RWPE2 (cell line): ENCODE data around the gene SDHB.

Experiments
- ATAC-seq: fragments of 200-7000 bp; cut with Tn5 transposase; 3 replicates; pipeline ENCODE4 v1.9.1; 2021; ENCODE audit warnings: low read depth
- DNase-seq: peaks from one replicate; pipeline ENCODE4 v3.0.0-alpha.2; 2020; ENCODE audit warnings: low spot score
- H3K27ac ChIP-seq: fragments of 450-650 bp; 2 replicates; pipeline ENCODE4 v1.5.1; 2017; ENCODE audit warnings: mild to moderate bottlenecking; ENCODE audit not compliant: poor library complexity, severe bottlenecking
- H3K27me3 ChIP-seq: fragments of 250-450 bp; sonication (Bioruptor Pico); 2 replicates; pipeline ENCODE4 v1.5.1; 2021; ENCODE audit warnings: mild to moderate bottlenecking, moderate library complexity; ENCODE audit not compliant: insufficient read depth, poor library complexity, severe bottlenecking
- H3K36me3 ChIP-seq: fragments of 250-450 bp; sonication (Bioruptor Pico); 2 replicates; pipeline ENCODE4 v1.5.1; 2020; ENCODE audit warnings: low read depth, mild to moderate bottlenecking, moderate library complexity
- H3K4me1 ChIP-seq: fragments of 250-450 bp; sonication (Bioruptor Pico); 2 replicates; pipeline ENCODE4 v1.5.1; 2021; ENCODE audit warnings: mild to moderate bottlenecking, moderate library complexity; ENCODE audit not compliant: insufficient read depth, poor library complexity, severe bottlenecking
- H3K4me3 ChIP-seq: fragments of 250-450 bp; sonication (Bioruptor Pico); 2 replicates; pipeline ENCODE4 v1.5.1; 2021; ENCODE audit warnings: mild to moderate bottlenecking, moderate library complexity; ENCODE audit not compliant: severe bottlenecking
- H3K9me3 ChIP-seq: fragments of 250-450 bp; sonication (Bioruptor Pico); 2 replicates; pipeline ENCODE4 v1.5.1; 2021; ENCODE audit warnings: mild to moderate bottlenecking, moderate library complexity; ENCODE audit not compliant: severe bottlenecking
- TF ChIP-seq, protein P1 (sequence below): fragments of 450-650 bp; IDR thresholded peaks from one replicate; pipeline ENCODE4 v1.5.1; 2017; ENCODE audit warnings: mild to moderate bottlenecking, moderate library complexity; ENCODE audit not compliant: poor library complexity, severe bottlenecking

Gene SDHB

DNA sequence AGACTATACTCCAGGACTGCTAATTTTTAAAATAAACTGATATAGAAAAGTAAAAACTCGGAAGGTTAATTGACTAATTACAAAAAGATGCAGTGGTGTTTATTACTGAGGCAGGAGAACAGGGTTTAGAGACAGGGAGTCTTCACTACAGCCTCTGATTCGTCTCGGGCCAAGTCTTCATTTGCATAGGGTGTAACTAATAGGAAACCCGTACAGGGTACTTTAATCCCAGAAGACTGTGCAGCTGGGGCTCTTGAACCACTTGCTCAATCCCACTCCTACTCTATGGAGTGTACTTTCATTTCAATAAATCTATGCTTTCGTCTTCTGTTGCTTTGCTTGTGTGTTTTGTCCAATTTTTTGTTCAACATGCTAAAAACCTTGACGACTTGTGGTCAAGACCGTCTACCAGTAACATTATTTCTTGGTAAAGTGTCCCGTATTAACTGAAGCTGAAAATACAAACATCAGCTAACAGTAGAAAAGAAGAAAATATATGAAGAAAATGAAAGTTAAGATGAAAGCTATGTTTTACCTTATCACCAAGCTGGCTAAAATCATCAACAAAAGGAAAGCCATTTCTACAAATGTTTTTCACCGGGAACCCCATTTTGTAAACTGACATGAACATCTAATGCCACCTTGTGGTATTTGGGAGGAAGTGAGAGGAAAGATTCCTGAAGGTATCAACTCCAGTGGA is 8.0 kb downstream of the SDHB start:
- H3K36me3 ChIP-seq = peaks cover 77% of the 10 kb centered on the region
- ATAC-seq (peak; percentile 48; the same call in 1 of the 3 replicates), DNase-seq (no peak)
- H3K4me1 ChIP-seq = peaks cover 6% of the 10 kb centered on the region
- H3K9me3 ChIP-seq = no peaks in the 10 kb centered on the region
- H3K27ac ChIP-seq = no peak overlapping the region
- H3K27me3 ChIP-seq = no peaks in the 10 kb centered on the region
- TF ChIP-seq, protein P1, sequence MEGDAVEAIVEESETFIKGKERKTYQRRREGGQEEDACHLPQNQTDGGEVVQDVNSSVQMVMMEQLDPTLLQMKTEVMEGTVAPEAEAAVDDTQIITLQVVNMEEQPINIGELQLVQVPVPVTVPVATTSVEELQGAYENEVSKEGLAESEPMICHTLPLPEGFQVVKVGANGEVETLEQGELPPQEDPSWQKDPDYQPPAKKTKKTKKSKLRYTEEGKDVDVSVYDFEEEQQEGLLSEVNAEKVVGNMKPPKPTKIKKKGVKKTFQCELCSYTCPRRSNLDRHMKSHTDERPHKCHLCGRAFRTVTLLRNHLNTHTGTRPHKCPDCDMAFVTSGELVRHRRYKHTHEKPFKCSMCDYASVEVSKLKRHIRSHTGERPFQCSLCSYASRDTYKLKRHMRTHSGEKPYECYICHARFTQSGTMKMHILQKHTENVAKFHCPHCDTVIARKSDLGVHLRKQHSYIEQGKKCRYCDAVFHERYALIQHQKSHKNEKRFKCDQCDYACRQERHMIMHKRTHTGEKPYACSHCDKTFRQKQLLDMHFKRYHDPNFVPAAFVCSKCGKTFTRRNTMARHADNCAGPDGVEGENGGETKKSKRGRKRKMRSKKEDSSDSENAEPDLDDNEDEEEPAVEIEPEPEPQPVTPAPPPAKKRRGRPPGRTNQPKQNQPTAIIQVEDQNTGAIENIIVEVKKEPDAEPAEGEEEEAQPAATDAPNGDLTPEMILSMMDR = peak; percentile 89
- H3K4me3 ChIP-seq = no peak overlapping the region

DNA sequence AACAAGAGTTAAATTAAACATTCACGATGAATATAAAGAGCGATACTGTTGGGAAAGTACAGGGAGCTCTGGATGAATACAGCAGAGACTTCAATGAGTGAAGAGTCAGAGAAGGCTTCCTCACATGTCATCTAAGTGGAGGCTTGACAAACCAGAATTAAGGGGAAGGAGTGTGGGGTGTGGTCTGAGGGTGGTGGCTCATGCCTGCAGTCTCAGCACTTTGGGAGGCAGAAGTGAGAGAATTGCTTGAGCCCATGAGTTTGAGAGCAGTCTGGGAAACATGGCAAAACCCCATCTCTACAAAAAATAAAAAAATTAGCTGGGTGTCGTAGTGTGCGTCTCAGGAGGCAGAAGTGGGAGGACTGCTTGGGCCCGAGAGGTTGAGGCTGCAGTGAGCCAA is 8.7 kb downstream of the SDHB start:
- Histone ChIP-seq H3K4me1 (peaks cover 6% of the 10 kb centered on the region), H3K9me3 (no peaks in the 10 kb centered on the region), H3K27me3 (no peaks in the 10 kb centered on the region), H3K27ac (no peak overlapping the region), H3K36me3 (peaks cover 77% of the 10 kb centered on the region), H3K4me3 (no peak overlapping the region)
- TF ChIP-seq, protein P1 = no peak
- ATAC-seq (no peak), DNase-seq (no peak)

DNA sequence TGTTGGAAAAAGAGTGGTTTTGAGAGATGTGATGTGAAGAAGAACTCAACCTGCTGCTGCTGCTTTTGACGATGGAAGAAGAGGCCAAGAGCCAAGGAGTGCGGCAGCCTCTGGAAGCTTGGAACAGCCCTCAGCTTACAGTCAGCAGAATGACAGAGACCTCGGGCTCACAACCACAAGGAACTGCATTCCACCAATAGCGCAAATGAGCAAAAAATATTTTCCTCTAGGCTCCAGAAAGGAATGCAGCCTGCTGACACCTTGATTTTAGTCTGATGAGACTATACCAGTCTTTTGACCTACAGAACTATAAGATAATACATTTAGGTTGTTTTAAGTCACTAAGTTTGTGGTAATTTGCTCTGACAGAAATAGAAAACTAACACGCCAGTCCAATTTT is 10.2 kb downstream of the SDHB start:
- Histone ChIP-seq H3K9me3 (no peaks in the 10 kb centered on the region), H3K27ac (no peak overlapping the region), H3K4me1 (peaks cover 6% of the 10 kb centered on the region), H3K4me3 (no peak overlapping the region), H3K36me3 (peaks cover 83% of the 10 kb centered on the region), H3K27me3 (no peaks in the 10 kb centered on the region)
- ATAC-seq = no peak
- DNase-seq = no peak
- TF ChIP-seq, protein P1 = no peak

DNA sequence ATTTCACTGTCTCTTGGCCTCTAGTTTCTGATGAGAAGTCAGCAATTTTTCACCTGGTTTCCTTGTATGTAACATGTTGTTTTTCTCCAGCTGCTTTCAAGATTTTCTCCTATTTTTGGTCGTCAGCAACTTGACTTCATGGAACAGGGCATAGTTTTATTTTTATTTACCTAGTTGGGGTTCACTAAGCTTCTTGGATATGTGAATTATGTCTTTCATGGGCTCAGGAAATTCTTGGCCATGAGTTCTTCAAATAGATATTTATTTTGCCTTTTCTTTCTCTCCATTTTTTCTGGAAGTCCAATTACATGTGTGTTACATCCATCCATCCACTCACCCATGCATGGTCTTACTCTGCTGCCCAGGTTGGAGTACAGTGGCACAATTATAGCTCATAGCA is 13.7 kb downstream of the SDHB start:
- no peak for ATAC-seq
- no peak overlapping the region for H3K27ac ChIP-seq

DNA sequence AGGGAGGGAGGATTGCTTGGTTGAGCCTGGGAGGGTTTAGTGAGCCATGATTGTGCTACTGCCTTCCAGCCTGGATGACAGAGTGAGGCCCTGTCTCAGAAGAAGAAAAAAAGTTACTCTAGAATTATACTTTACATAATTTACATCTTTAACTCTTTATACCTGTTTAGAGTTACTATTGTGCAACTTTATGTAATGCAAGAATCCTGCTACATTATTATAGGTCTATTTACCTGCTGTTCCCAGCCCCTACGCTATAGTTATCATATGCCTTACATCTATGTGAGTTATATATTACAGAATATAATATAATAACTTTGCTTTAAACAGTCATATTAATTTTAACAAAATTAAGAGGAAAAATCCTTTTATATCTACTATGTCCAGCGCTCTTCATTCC is 14.3 kb downstream of the SDHB start:
- peaks cover 79% of the 10 kb centered on the region for H3K36me3 ChIP-seq
- ATAC-seq (no peak), DNase-seq (no peak)
- TF ChIP-seq, protein P1 = no peak
- no peaks in the 10 kb centered on the region for H3K27me3 ChIP-seq
- H3K9me3 ChIP-seq = no peaks in the 10 kb centered on the region
- no peak overlapping the region for H3K27ac ChIP-seq
- no peak overlapping the region for H3K4me3 ChIP-seq
- H3K4me1 ChIP-seq = peaks cover 4% of the 10 kb centered on the region

More for the DNA sequence above, 13.7 kb downstream of the SDHB start:
- H3K27me3 ChIP-seq = no peaks in the 10 kb centered on the region
- H3K4me3 ChIP-seq = no peak overlapping the region
- H3K4me1 ChIP-seq = peaks cover 4% of the 10 kb centered on the region
- no peak for DNase-seq
- H3K36me3 ChIP-seq = peaks cover 79% of the 10 kb centered on the region
- TF ChIP-seq, protein P1 = no peak
- no peaks in the 10 kb centered on the region for H3K9me3 ChIP-seq
